ENCODE measurements around the gene VAPB.

VAPB gene

GRCh38 chr20:58393299-58393698 lies 4.3 kb downstream of the VAPB start:
- Histone ChIP-seq H3K36me3 (ENCODE audit: control insufficient read depth, insufficient read depth, low read length) (no peaks in the 10 kb centered on the region), H3K4me1 (ENCODE audit: control insufficient read depth, insufficient read depth, low read length) (peaks cover 2% of the 10 kb centered on the region; the same call in 1 of the 2 replicates), H3K4me3 (ENCODE audit: low read length) (no peak overlapping the region), H3K9me3 (ENCODE audit: control insufficient read depth, insufficient read depth, low read length) (no peaks in the 10 kb centered on the region), H3K27me3 (ENCODE audit: control insufficient read depth, insufficient read depth, low read length) (no peaks in the 10 kb centered on the region), H3K27ac (ENCODE audit: low read length) (no peak overlapping the region)
- WGBS (ENCODE audit: insufficient coverage, insufficient read length): no CpG with 5 or more reads among the region's 3 CpGs
- no peak for DNase-seq (ENCODE audit: low read depth, low spot score)

GRCh38 chr20:58394801-58395200 lies 5.8 kb downstream of the VAPB start:
- Histone ChIP-seq H3K36me3 (ENCODE audit: control insufficient read depth, insufficient read depth, low read length) (no peaks in the 10 kb centered on the region), H3K27ac (ENCODE audit: low read length) (no peak overlapping the region)
- no CpG with 5 or more reads among the region's 4 CpGs for WGBS (ENCODE audit: insufficient coverage, insufficient read length)

DNA sequence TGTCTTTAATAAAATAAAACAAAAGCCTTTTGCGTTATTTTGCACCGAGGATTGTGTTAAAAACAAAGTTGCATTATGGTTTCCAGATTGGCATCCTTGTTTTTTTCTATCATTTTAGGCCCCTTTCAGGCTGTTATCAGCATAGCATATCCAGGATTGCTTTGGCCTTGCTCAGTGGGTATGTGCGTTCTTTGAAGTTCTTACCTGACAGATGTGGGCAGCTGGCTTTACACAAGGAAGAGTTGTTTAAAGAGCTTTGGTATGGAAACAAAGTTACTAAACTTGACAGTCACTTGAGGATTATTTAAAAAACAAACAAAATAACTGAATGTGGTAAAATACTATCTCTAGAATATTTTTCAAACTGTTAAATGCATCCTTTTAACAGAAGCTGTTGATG lies 6.6 kb downstream of the VAPB start:
- DNase-seq (ENCODE audit: low read depth, low spot score): no peak
- Histone ChIP-seq H3K27ac (ENCODE audit: low read length) (no peak overlapping the region), H3K4me1 (ENCODE audit: control insufficient read depth, insufficient read depth, low read length) (no peaks in the 10 kb centered on the region; the same call in 1 of the 2 replicates), H3K27me3 (ENCODE audit: control insufficient read depth, insufficient read depth, low read length) (no peaks in the 10 kb centered on the region), H3K4me3 (ENCODE audit: low read length) (no peak overlapping the region), H3K36me3 (ENCODE audit: control insufficient read depth, insufficient read depth, low read length) (no peaks in the 10 kb centered on the region), H3K9me3 (ENCODE audit: control insufficient read depth, insufficient read depth, low read length) (no peaks in the 10 kb centered on the region)
- WGBS (ENCODE audit: insufficient coverage, insufficient read length): no CpG with 5 or more reads among the region's 3 CpGs

More at GRCh38 chr20:58394801-58395200, 5.8 kb downstream of the VAPB start:
- no peak for DNase-seq (ENCODE audit: low read depth, low spot score)
- H3K9me3 ChIP-seq (ENCODE audit: control insufficient read depth, insufficient read depth, low read length): no peaks in the 10 kb centered on the region
- H3K4me3 ChIP-seq (ENCODE audit: low read length): no peak overlapping the region
- H3K4me1 ChIP-seq (ENCODE audit: control insufficient read depth, insufficient read depth, low read length): peaks cover under 1% of the 10 kb centered on the region; the same call in 1 of the 2 replicates
- no peaks in the 10 kb centered on the region for H3K27me3 ChIP-seq (ENCODE audit: control insufficient read depth, insufficient read depth, low read length)

GRCh38 chr20:58397429-58397828 lies 8.4 kb downstream of the VAPB start:
- no CpG with 5 or more reads among the region's 6 CpGs for WGBS (ENCODE audit: insufficient coverage, insufficient read length)
- Histone ChIP-seq H3K9me3 (ENCODE audit: control insufficient read depth, insufficient read depth, low read length) (no peaks in the 10 kb centered on the region), H3K27ac (ENCODE audit: low read length) (no peak overlapping the region), H3K4me3 (ENCODE audit: low read length) (no peak overlapping the region), H3K27me3 (ENCODE audit: control insufficient read depth, insufficient read depth, low read length) (no peaks in the 10 kb centered on the region), H3K36me3 (ENCODE audit: control insufficient read depth, insufficient read depth, low read length) (no peaks in the 10 kb centered on the region), H3K4me1 (ENCODE audit: control insufficient read depth, insufficient read depth, low read length) (no peaks in the 10 kb centered on the region; the same call in 1 of the 2 replicates)
- DNase-seq (ENCODE audit: low read depth, low spot score): no peak

GRCh38 chr20:58398254-58398653 lies 9.2 kb downstream of the VAPB start:
- no peak overlapping the region for H3K4me3 ChIP-seq (ENCODE audit: low read length)
- no peaks in the 10 kb centered on the region for H3K36me3 ChIP-seq (ENCODE audit: control insufficient read depth, insufficient read depth, low read length)
- WGBS (ENCODE audit: insufficient coverage, insufficient read length): no CpG with 5 or more reads among the region's 5 CpGs
- no peaks in the 10 kb centered on the region for H3K27me3 ChIP-seq (ENCODE audit: control insufficient read depth, insufficient read depth, low read length)
- no peak overlapping the region for H3K27ac ChIP-seq (ENCODE audit: low read length)
- no peaks in the 10 kb centered on the region for H3K9me3 ChIP-seq (ENCODE audit: control insufficient read depth, insufficient read depth, low read length)
- DNase-seq (ENCODE audit: low read depth, low spot score): no peak
- no peaks in the 10 kb centered on the region; the same call in 1 of the 2 replicates for H3K4me1 ChIP-seq (ENCODE audit: control insufficient read depth, insufficient read depth, low read length)

DNA sequence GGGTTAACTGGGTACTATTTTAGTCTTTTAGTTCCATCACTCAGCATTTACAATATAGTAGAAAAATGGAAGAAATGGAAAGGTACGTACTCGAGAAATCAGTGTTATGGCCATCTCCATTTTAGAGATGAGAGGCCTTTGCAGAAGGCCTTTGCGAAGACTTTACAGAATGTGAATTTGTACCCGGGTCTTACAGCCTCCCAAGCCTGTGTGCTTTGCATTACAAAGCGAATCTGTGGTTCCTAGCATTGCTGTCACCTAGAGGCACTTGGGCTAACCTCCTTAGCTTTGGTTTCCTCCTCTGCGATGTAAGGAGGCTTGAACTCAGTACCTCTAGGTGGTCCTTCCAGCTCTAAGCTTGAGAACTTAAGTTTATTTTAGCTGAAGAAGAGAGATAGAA lies 10.9 kb downstream of the VAPB start:
- no CpG with 5 or more reads among the region's 6 CpGs for WGBS (ENCODE audit: insufficient coverage, insufficient read length)
- H3K4me3 ChIP-seq (ENCODE audit: low read length): no peak overlapping the region
- H3K4me1 ChIP-seq (ENCODE audit: control insufficient read depth, insufficient read depth, low read length): no peaks in the 10 kb centered on the region; the same call in 1 of the 2 replicates
- no peaks in the 10 kb centered on the region for H3K9me3 ChIP-seq (ENCODE audit: control insufficient read depth, insufficient read depth, low read length)
- H3K36me3 ChIP-seq (ENCODE audit: control insufficient read depth, insufficient read depth, low read length): no peaks in the 10 kb centered on the region
- H3K27me3 ChIP-seq (ENCODE audit: control insufficient read depth, insufficient read depth, low read length): no peaks in the 10 kb centered on the region
- no peak overlapping the region for H3K27ac ChIP-seq (ENCODE audit: low read length)
- no peak for DNase-seq (ENCODE audit: low read depth, low spot score)

GRCh38 chr20:58401162-58401561 lies 12.1 kb downstream of the VAPB start:
- no peaks in the 10 kb centered on the region for H3K27me3 ChIP-seq (ENCODE audit: control insufficient read depth, insufficient read depth, low read length)
- no peaks in the 10 kb centered on the region; the same call in 1 of the 2 replicates for H3K4me1 ChIP-seq (ENCODE audit: control insufficient read depth, insufficient read depth, low read length)
- no CpG with 5 or more reads among the region's 1 CpG for WGBS (ENCODE audit: insufficient coverage, insufficient read length)
- H3K9me3 ChIP-seq (ENCODE audit: control insufficient read depth, insufficient read depth, low read length): no peaks in the 10 kb centered on the region
- H3K27ac ChIP-seq (ENCODE audit: low read length): no peak overlapping the region
- no peak overlapping the region for H3K4me3 ChIP-seq (ENCODE audit: low read length)
- DNase-seq (ENCODE audit: low read depth, low spot score): no peak
- H3K36me3 ChIP-seq (ENCODE audit: control insufficient read depth, insufficient read depth, low read length): no peaks in the 10 kb centered on the region

- H3K9me3 ChIP-seq (ENCODE audit: control insufficient read depth, insufficient read depth, low read length): no peaks in the 10 kb centered on the region
- no peak overlapping the region for H3K27ac ChIP-seq (ENCODE audit: low read length)
- no peaks in the 10 kb centered on the region; the same call in 1 of the 2 replicates for H3K4me1 ChIP-seq (ENCODE audit: control insufficient read depth, insufficient read depth, low read length)
- no peaks in the 10 kb centered on the region for H3K27me3 ChIP-seq (ENCODE audit: control insufficient read depth, insufficient read depth, low read length)
- H3K4me3 ChIP-seq (ENCODE audit: low read length): no peak overlapping the region
- H3K36me3 ChIP-seq (ENCODE audit: control insufficient read depth, insufficient read depth, low read length): no peaks in the 10 kb centered on the region
- WGBS (ENCODE audit: insufficient coverage, insufficient read length): no CpG with 5 or more reads among the region's 5 CpGs
- DNase-seq (ENCODE audit: low read depth, low spot score): no peak
Measured at GRCh38 chr20:58402305-58402704, 13.3 kb downstream of the VAPB start.

- WGBS (ENCODE audit: insufficient coverage, insufficient read length): no CpG with 5 or more reads among the region's 5 CpGs
- Histone ChIP-seq H3K36me3 (ENCODE audit: control insufficient read depth, insufficient read depth, low read length) (no peaks in the 10 kb centered on the region), H3K9me3 (ENCODE audit: control insufficient read depth, insufficient read depth, low read length) (no peaks in the 10 kb centered on the region), H3K4me3 (ENCODE audit: low read length) (no peak overlapping the region), H3K27me3 (ENCODE audit: control insufficient read depth, insufficient read depth, low read length) (no peaks in the 10 kb centered on the region), H3K4me1 (ENCODE audit: control insufficient read depth, insufficient read depth, low read length) (no peaks in the 10 kb centered on the region; the same call in 1 of the 2 replicates), H3K27ac (ENCODE audit: low read length) (no peak overlapping the region)
- no peak for DNase-seq (ENCODE audit: low read depth, low spot score)
Measured at GRCh38 chr20:58402827-58403226, 13.8 kb downstream of the VAPB start.

- Histone ChIP-seq H3K9me3 (ENCODE audit: control insufficient read depth, insufficient read depth, low read length) (no peaks in the 10 kb centered on the region), H3K36me3 (ENCODE audit: control insufficient read depth, insufficient read depth, low read length) (no peaks in the 10 kb centered on the region), H3K4me3 (ENCODE audit: low read length) (no peak overlapping the region), H3K27me3 (ENCODE audit: control insufficient read depth, insufficient read depth, low read length) (no peaks in the 10 kb centered on the region), H3K27ac (ENCODE audit: low read length) (no peak overlapping the region), H3K4me1 (ENCODE audit: control insufficient read depth, insufficient read depth, low read length) (no peaks in the 10 kb centered on the region; the same call in 1 of the 2 replicates)
- no peak for DNase-seq (ENCODE audit: low read depth, low spot score)
- no CpG with 5 or more reads among the region's 3 CpGs for WGBS (ENCODE audit: insufficient coverage, insufficient read length)
Measured at GRCh38 chr20:58403272-58403671, 14.2 kb downstream of the VAPB start.

- no peak for DNase-seq (ENCODE audit: low read depth, low spot score)
- no CpG with 5 or more reads among the region's 11 CpGs for WGBS (ENCODE audit: insufficient coverage, insufficient read length)
- Histone ChIP-seq H3K4me1 (ENCODE audit: control insufficient read depth, insufficient read depth, low read length) (0 out of 2 replicates have a peak, but pooled peaks cover 3% of the 10 kb centered on the region), H3K27ac (ENCODE audit: low read length) (no peak overlapping the region), H3K9me3 (ENCODE audit: control insufficient read depth, insufficient read depth, low read length) (no peaks in the 10 kb centered on the region), H3K27me3 (ENCODE audit: control insufficient read depth, insufficient read depth, low read length) (no peaks in the 10 kb centered on the region), H3K36me3 (ENCODE audit: control insufficient read depth, insufficient read depth, low read length) (no peaks in the 10 kb centered on the region), H3K4me3 (ENCODE audit: low read length) (no peak overlapping the region)
Measured at GRCh38 chr20:58405504-58406291, 16.7 kb downstream of the VAPB start.

Measured in iPS DF 6.9 (cell line).